Skeletal muscle cell (primary cell): ENCODE measurements around the gene APMAP.

Experiments
- DNase-seq: peaks from one replicate; pipeline ENCODE4 v3.0.0-alpha.2; 2010; ENCODE audit warnings: low read depth
- H3K4me3 ChIP-seq: 2 replicates; pipeline ENCODE4 v1.5.1; 2011; ENCODE audit warnings: low read depth, mild to moderate bottlenecking, control low read depth, low read length, moderate library complexity

Gene APMAP

GRCh38 chr20:25025091-25025861 is 32.7 kb upstream of the APMAP start:
- no peak for DNase-seq
- no peak overlapping the region for H3K4me3 ChIP-seq

GRCh38 chr20:25024171-25024570 is 31.6 kb upstream of the APMAP start:
- DNase-seq: no peak

GRCh38 chr20:25023356-25023755 is 30.8 kb upstream of the APMAP start:
- DNase-seq: no peak
- H3K4me3 ChIP-seq: no peak overlapping the region

More at GRCh38 chr20:25024171-25024570, 31.6 kb upstream of the APMAP start:
- no peak overlapping the region for H3K4me3 ChIP-seq

- no peak for DNase-seq
- H3K4me3 ChIP-seq: no peak overlapping the region
Observed at GRCh38 chr20:25022680-25023079, 30.1 kb upstream of the APMAP start.

- H3K4me3 ChIP-seq: no peak overlapping the region
- DNase-seq: no peak
Observed at GRCh38 chr20:25021336-25021735, 28.8 kb upstream of the APMAP start.

- no peak for DNase-seq
- H3K4me3 ChIP-seq: no peak overlapping the region
Observed at GRCh38 chr20:25020901-25021301, 28.4 kb upstream of the APMAP start.

- DNase-seq: no peak
- H3K4me3 ChIP-seq: no peak overlapping the region
Observed at GRCh38 chr20:25020345-25020744, 27.8 kb upstream of the APMAP start.

- DNase-seq: no peak
- no peak overlapping the region for H3K4me3 ChIP-seq
Observed at GRCh38 chr20:25019381-25020155, 27.0 kb upstream of the APMAP start.

- DNase-seq: no peak
- no peak overlapping the region for H3K4me3 ChIP-seq
Observed at GRCh38 chr20:25018841-25019240, 26.3 kb upstream of the APMAP start.

GRCh38 chr20:25018425-25018824 is 25.9 kb upstream of the APMAP start:
- no peak overlapping the region for H3K4me3 ChIP-seq
- no peak for DNase-seq

- DNase-seq: no peak
- no peak overlapping the region for H3K4me3 ChIP-seq
Observed at GRCh38 chr20:25017257-25017803, 24.8 kb upstream of the APMAP start.

GRCh38 chr20:25016471-25016870 is 23.9 kb upstream of the APMAP start:
- no peak for DNase-seq
- H3K4me3 ChIP-seq: no peak overlapping the region

- no peak for DNase-seq
- no peak overlapping the region for H3K4me3 ChIP-seq
Observed at GRCh38 chr20:25015986-25016385, 23.4 kb upstream of the APMAP start.

GRCh38 chr20:25014816-25015215 is 22.3 kb upstream of the APMAP start:
- no peak for DNase-seq
- no peak overlapping the region for H3K4me3 ChIP-seq

GRCh38 chr20:25013478-25014380 is 21.2 kb upstream of the APMAP start:
- no peak for DNase-seq
- H3K4me3 ChIP-seq: no peak overlapping the region

- no peak for DNase-seq
Observed at GRCh38 chr20:25012616-25013189, 20.2 kb upstream of the APMAP start.

GRCh38 chr20:25011831-25012241 is 19.3 kb upstream of the APMAP start:
- no peak for DNase-seq
- no peak overlapping the region for H3K4me3 ChIP-seq

More at GRCh38 chr20:25012616-25013189, 20.2 kb upstream of the APMAP start:
- H3K4me3 ChIP-seq: no peak overlapping the region

- H3K4me3 ChIP-seq: no peak overlapping the region
- DNase-seq: no peak
Observed at GRCh38 chr20:25011261-25011660, 18.7 kb upstream of the APMAP start.
